ENCODE measurements around the gene IQCE.

IQCE gene

GRCh38 chr7:2524808-2525657 is 33.7 kb upstream of the IQCE start:
- DNase-seq (ENCODE audit: extremely low spot score): no peak
- TF ChIP-seq, protein P1, sequence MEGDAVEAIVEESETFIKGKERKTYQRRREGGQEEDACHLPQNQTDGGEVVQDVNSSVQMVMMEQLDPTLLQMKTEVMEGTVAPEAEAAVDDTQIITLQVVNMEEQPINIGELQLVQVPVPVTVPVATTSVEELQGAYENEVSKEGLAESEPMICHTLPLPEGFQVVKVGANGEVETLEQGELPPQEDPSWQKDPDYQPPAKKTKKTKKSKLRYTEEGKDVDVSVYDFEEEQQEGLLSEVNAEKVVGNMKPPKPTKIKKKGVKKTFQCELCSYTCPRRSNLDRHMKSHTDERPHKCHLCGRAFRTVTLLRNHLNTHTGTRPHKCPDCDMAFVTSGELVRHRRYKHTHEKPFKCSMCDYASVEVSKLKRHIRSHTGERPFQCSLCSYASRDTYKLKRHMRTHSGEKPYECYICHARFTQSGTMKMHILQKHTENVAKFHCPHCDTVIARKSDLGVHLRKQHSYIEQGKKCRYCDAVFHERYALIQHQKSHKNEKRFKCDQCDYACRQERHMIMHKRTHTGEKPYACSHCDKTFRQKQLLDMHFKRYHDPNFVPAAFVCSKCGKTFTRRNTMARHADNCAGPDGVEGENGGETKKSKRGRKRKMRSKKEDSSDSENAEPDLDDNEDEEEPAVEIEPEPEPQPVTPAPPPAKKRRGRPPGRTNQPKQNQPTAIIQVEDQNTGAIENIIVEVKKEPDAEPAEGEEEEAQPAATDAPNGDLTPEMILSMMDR (IDR thresholded peaks at IDR 0.05; ENCODE audit: control extremely low read depth, extremely low read depth, low read depth, missing control alignments): no peak
- POLR2A ChIA-PET: no interaction called here
- CTCF ChIA-PET: no interaction called here

DNA sequence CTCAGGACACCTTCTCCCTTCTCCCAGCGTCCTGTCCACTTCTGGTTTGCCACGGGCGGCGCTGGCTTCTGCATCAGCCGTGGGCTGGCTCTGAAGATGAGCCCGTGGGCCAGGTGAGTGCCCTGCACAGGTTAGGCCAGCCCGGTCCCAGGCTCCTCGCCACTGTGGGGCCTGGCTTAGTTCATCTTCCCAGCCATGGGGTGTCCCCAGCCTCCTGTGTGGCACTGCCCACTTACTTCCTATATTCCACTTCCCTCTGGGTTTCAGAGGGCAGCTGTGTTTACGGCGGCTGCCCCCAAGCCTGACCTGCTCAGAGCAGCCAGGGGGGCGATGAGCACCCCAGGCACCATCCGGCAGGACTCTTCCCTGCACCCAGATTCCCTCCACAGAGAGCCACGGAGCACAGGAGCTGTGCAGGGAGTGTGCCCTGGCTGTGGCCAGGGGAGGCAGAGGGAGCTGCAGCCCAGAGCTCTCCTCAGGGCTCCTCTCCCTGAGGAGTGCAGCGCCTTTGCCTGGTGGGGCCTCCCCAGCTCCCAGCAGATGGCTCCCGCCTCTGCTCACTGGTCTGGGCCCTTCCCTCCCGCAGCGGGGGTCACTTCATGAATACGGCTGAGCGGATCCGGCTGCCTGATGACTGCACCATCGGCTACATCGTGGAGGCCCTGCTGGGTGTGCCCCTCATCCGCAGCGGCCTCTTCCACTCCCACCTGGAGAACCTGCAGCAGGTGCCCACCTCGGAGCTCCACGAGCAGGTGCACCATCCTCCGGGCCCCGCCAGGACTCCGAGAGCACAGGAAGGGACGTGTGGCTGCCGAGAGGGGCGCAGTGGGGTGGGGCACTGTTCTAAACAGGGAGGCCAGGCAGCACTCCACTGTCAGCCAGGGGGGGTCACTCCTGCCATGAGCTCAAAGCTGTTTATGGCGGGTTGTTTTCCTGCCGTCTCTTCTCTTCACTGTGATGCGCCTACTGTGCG is 32.8 kb upstream of the IQCE start:
- ChIA-PET CTCF (interaction anchor here (1.6 to 2.0 kb wide), 2 partner anchors 14 to 75 kb away, joined by 4 read pairs; no protein-coding TSS in a partner anchor), POLR2A (no interaction called here)
- TF ChIP-seq, protein P1 (IDR thresholded peaks at IDR 0.05; ENCODE audit: control extremely low read depth, extremely low read depth, low read depth, missing control alignments): no peak
- no peak for DNase-seq (ENCODE audit: extremely low spot score)

DNA sequence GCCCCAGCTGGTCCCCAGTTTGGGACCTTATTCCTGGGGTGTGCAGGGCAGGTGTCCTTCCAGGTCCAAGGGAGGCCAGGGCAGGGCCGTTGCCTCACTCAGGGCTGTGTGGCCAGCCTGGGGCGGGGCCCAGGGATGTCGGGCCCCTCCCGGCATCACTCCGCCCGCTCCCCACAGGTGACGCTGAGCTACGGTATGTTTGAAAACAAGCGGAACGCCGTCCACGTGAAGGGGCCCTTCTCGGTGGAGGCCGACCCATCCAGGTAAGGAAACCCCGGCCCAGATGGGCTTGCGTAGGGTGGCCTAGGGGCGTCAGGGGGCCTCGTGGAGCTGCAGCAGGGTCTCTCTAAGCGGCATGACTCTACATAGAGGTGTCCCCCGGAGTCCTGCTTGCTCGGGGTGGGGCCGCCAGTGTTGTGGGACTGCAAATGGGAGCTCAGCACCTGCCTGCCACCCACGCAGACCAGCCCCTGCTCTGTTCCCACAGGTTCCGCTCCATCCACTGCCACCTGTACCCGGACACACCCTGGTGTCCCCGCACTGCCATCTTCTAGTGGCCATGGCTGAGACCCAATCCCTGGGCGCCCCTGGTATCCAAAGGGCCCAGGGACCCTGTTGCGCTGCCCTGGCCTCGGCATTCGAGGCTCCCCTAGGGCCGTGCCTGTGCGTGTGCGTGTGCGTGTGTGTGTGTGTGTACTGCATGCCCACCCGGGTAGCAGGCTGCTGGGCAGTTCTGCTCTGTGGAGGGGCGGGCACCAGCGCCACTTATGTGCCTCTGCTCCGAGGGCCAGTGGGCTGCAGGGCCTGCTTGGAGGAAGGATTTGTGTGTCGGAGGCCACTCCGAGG is 31.9 kb upstream of the IQCE start:
- TF ChIP-seq, protein P1 (IDR thresholded peaks at IDR 0.05; ENCODE audit: control extremely low read depth, extremely low read depth, low read depth, missing control alignments): no peak
- POLR2A ChIA-PET: no interaction called here
- CTCF ChIA-PET: interaction anchor here (1.6 to 2.0 kb wide), 2 partner anchors 13 to 76 kb away, joined by 4 read pairs; no protein-coding TSS in a partner anchor
- DNase-seq (ENCODE audit: extremely low spot score): no peak

GRCh38 chr7:2527505-2528467 is 31.0 kb upstream of the IQCE start:
- POLR2A ChIA-PET: no interaction called here
- TF ChIP-seq, protein P1 (IDR thresholded peaks at IDR 0.05; ENCODE audit: control extremely low read depth, extremely low read depth, low read depth, missing control alignments): no peak
- no peak for DNase-seq (ENCODE audit: extremely low spot score)
- CTCF ChIA-PET: interaction anchor here (0.8 to 2.0 kb wide), 3 partner anchors 12 to 181 kb away, joined by 3 to 4 read pairs (median 3); no protein-coding TSS in a partner anchor

GRCh38 chr7:2528481-2529095 is 30.2 kb upstream of the IQCE start:
- TF ChIP-seq, protein P1 (IDR thresholded peaks at IDR 0.05; ENCODE audit: control extremely low read depth, extremely low read depth, low read depth, missing control alignments): no peak
- CTCF ChIA-PET: interaction anchor here (0.8 to 1.6 kb wide), 2 partner anchors 39 to 181 kb away, joined by 3 read pairs; no protein-coding TSS in a partner anchor
- POLR2A ChIA-PET: no interaction called here
- no peak for DNase-seq (ENCODE audit: extremely low spot score)
